ENCODE data around the gene TBR1.

TBR1 gene

DNA sequence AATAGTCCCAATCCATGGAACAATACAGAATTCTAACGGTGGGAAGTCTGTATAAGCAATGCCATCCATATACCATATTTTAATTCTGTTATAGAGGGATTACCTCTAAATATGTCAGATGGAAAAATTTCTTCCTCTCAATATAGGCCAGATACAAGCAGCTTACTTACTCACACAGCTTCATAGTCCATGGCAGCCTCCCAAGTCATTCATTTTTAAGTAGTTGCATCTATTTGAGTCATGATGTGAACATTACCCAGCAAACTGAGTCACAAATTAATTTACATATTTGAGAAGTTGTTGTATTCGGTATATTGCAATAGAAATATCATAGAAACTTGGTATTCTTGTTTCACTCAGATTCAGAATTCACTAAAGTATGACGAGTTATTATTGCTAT, 20.3 kb downstream of the TBR1 start:
- H3K4me1 ChIP-seq (ENCODE audit: control insufficient read depth in 1 of 2, insufficient read depth in 1 of 2, low read depth in 1 of 2, low read length in 1 of 2), result no peaks in the 10 kb centered on the region
- H3K4me3 ChIP-seq (ENCODE audit: low read depth in 1 of 2, low read length in 1 of 2), result no peak overlapping the region
- H3K27me3 ChIP-seq, result peaks cover 79% of the 10 kb centered on the region
- no peaks in the 10 kb centered on the region for H3K36me3 ChIP-seq
- H3K27ac ChIP-seq, result no peak overlapping the region
- TF ChIP-seq, protein P1, sequence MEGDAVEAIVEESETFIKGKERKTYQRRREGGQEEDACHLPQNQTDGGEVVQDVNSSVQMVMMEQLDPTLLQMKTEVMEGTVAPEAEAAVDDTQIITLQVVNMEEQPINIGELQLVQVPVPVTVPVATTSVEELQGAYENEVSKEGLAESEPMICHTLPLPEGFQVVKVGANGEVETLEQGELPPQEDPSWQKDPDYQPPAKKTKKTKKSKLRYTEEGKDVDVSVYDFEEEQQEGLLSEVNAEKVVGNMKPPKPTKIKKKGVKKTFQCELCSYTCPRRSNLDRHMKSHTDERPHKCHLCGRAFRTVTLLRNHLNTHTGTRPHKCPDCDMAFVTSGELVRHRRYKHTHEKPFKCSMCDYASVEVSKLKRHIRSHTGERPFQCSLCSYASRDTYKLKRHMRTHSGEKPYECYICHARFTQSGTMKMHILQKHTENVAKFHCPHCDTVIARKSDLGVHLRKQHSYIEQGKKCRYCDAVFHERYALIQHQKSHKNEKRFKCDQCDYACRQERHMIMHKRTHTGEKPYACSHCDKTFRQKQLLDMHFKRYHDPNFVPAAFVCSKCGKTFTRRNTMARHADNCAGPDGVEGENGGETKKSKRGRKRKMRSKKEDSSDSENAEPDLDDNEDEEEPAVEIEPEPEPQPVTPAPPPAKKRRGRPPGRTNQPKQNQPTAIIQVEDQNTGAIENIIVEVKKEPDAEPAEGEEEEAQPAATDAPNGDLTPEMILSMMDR (IDR thresholded peaks at IDR 0.05), result no peak
- no peaks in the 10 kb centered on the region for H3K9me3 ChIP-seq

DNA sequence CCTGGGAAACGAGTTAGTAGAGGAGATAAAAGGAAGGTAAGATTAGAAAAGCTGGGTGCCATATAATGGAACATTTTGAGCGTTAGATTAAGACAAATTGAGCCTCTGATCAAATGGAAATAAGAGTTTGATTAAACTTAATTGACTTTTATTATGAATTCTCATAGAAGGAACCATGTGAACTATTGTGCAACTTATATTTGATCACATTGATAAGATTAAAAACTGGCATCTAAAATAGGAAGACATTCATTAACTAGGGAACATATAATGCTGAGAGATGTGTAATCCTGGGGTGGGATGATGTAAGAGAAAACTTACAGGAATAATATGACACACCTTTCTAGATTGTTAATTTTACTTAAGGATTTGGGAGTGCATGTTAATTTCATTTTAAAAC, 22.5 kb downstream of the TBR1 start:
- no peak overlapping the region for H3K4me3 ChIP-seq (ENCODE audit: low read depth in 1 of 2, low read length in 1 of 2)
- H3K9me3 ChIP-seq, result no peaks in the 10 kb centered on the region
- H3K27ac ChIP-seq, result no peak overlapping the region
- H3K4me1 ChIP-seq (ENCODE audit: control insufficient read depth in 1 of 2, insufficient read depth in 1 of 2, low read depth in 1 of 2, low read length in 1 of 2), result no peaks in the 10 kb centered on the region
- no peaks in the 10 kb centered on the region for H3K36me3 ChIP-seq
- TF ChIP-seq, protein P1 (IDR thresholded peaks at IDR 0.05), result no peak
- peaks cover 74% of the 10 kb centered on the region for H3K27me3 ChIP-seq

DNA sequence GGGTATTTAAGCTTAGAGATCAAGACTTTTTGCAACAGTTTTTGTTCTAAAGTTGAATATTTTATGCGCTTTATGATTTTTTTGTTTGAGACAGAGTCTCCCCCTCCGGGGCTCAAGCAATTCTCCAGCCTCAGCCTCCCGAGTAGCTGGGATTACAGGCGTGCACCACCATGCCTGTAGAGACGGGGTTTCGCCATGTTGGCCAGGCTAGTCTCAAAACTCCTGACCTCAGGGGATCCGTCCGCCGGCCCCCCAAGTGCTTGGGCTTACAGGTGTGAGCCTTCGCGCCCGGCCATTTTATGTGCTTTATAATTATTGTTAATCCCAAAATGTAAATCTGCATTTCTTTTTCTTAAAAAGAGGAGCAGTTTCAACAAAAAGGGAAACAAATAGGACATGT, 29.0 kb downstream of the TBR1 start:
- TF ChIP-seq, protein P1 (IDR thresholded peaks at IDR 0.05), result no peak
- H3K27ac ChIP-seq, result no peak overlapping the region

DNA sequence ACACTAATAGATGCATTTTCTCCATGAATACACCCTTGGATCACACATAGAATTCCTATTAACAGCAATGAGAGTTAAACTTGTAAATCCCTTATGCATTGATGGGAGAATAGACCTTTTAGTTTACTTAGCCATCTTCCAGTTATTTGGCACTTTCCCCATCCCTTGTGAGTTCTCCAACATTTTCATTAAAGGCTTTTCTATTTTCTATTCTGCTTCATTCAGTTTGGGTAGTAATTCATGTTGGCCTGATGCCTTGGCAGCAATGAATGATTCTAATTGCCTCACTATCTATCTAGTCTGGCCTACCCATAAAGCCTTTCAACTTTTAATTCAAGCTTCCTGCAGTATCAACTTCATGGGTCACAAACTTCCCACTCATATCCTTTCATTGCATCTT, 32.3 kb downstream of the TBR1 start:
- TF ChIP-seq, protein P1 (IDR thresholded peaks at IDR 0.05), result no peak
- H3K4me1 ChIP-seq (ENCODE audit: control insufficient read depth in 1 of 2, insufficient read depth in 1 of 2, low read depth in 1 of 2, low read length in 1 of 2), result no peaks in the 10 kb centered on the region
- no peak overlapping the region for H3K27ac ChIP-seq
- no peak overlapping the region for H3K4me3 ChIP-seq (ENCODE audit: low read depth in 1 of 2, low read length in 1 of 2)
- peaks cover 16% of the 10 kb centered on the region for H3K27me3 ChIP-seq
- no peaks in the 10 kb centered on the region for H3K9me3 ChIP-seq
- H3K36me3 ChIP-seq, result no peaks in the 10 kb centered on the region

More for the DNA sequence above, 29.0 kb downstream of the TBR1 start:
- H3K9me3 ChIP-seq, result no peaks in the 10 kb centered on the region
- no peaks in the 10 kb centered on the region for H3K36me3 ChIP-seq
- H3K4me3 ChIP-seq (ENCODE audit: low read depth in 1 of 2, low read length in 1 of 2), result no peak overlapping the region
- no peaks in the 10 kb centered on the region for H3K4me1 ChIP-seq (ENCODE audit: control insufficient read depth in 1 of 2, insufficient read depth in 1 of 2, low read depth in 1 of 2, low read length in 1 of 2)
- peaks cover 40% of the 10 kb centered on the region for H3K27me3 ChIP-seq

DNA sequence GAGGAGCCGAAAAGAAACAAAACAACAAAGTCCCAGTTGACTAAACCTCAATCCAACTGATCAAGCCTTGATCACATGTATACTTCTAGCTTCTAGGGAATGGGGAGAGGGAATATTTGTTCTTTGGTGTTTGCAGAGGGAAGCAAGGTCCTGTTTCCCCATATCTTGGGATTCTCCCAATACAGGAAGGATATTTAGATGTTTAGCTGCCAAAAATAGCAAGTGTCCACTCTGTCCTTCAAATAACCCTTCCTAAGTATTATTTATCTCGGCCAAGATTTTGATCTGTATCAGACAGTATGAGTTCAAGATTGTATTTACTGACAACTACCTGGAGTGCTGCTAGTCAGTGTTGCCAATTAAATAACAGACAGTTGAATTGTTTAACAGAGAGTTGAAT, 55.5 kb downstream of the TBR1 start:
- Histone ChIP-seq H3K9me3 (no peaks in the 10 kb centered on the region), H3K27ac (no peak overlapping the region), H3K27me3 (no peaks in the 10 kb centered on the region), H3K4me3 (ENCODE audit: low read depth in 1 of 2, low read length in 1 of 2) (no peak overlapping the region), H3K4me1 (ENCODE audit: control insufficient read depth in 1 of 2, insufficient read depth in 1 of 2, low read depth in 1 of 2, low read length in 1 of 2) (no peaks in the 10 kb centered on the region), H3K36me3 (no peaks in the 10 kb centered on the region)
- TF ChIP-seq, protein P1 (IDR thresholded peaks at IDR 0.05), result no peak

DNA sequence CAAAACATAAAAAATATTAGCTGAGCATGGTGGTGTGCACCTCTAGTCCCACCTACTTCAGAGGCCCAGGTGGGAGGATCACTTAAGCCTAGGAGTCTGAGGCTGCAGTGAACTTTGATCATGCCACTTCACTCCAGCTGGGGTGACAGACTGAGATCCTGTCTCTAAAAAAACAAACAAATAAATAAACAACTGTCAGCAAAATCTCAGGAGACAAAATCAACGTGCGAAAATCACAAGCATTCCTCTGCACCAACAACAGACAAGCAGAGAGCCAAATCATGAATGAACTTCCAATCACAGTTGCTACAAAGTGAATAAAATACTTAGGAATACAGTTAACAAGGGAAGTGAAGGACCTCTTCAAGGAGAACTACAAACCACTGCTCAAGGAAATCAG, 58.8 kb downstream of the TBR1 start:
- Histone ChIP-seq H3K4me1 (ENCODE audit: control insufficient read depth in 1 of 2, insufficient read depth in 1 of 2, low read depth in 1 of 2, low read length in 1 of 2) (no peaks in the 10 kb centered on the region), H3K27ac (no peak overlapping the region), H3K9me3 (peaks cover under 1% of the 10 kb centered on the region), H3K27me3 (no peaks in the 10 kb centered on the region), H3K4me3 (ENCODE audit: low read depth in 1 of 2, low read length in 1 of 2) (no peak overlapping the region), H3K36me3 (no peaks in the 10 kb centered on the region)
- TF ChIP-seq, protein P1 (IDR thresholded peaks at IDR 0.05), result no peak
